ENCODE data around the gene HOXA13.
A peak's percentile ranks its signal among the peaks of the same experiment; 100 is the strongest.

The HOXA13 gene

DNA sequence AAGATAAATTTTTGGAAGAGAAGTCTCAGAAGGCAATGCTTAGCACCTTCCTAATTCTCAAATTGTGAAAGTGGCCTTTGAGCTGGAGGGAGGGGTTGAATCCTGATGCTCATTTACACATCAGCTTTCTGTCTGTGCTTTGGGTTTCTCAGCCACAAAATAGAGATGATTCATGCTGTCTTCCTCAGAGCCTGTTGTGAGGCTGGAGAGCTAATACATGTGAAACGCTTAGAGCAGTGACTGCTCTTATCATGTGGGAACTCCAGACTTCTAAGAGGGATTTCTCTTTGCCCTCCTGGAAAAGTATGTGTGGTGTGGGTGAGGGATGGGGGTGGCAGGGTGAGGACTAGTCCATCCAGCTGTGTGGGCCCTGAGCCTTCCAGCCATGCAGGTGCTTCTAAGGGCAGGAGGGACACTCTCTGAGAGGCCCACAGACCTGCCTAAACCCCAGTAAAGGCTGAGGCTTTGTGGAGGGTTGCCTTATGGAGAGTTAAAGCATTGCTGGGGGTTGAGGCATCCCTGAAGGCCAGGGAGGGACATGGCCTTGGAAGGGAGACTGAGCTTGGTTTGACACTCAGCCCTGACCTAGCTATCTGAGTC, 37.9 kb upstream of the HOXA13 start:
- DNase-seq (ENCODE audit: low read depth), result no peak

DNA sequence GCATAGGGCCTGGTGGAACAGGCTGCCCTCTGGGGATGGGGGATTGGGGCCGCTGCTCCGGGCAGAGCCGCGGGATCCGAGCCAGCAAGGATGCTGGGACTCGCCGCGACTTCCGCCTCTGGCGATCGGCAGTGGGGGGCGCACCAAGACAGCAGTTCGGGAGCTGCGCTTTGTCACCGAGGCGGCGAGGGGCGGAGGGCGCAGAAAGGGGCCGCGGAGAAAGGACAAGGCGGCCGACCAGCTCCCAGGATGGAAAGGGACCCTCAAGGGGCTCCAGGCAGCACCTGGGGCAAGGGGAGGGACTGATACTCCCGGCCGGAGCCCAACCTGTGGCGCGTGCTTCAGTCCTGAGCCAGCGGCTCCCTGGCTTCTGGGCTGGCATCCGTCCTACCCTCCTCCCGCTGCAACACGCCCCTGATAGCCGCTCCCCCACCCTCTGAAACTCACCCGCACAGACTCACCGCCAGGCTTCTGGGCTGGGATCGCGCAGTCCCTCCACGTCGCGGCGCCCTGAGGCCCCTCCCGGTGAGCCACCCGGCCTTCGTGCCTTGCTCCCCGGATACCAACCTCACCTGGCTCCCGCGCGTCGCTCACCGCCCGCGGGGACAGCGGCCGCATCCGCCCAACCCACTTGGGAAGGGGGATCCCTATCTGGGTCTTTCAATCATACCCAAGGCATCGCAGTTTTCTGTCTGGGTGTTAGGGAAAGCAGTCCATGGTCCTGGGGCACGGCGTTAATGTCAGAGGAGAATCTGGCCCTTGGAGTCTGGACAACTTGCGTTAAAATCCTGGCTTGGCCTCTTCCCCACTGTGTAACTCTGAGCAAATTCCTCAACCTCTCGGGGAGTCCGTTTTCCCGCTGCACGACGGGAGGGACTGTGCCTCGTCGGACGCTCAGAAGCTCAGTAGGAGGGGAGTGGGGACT, 35.8 kb upstream of the HOXA13 start:
- peak; percentile 7 for DNase-seq (ENCODE audit: low read depth)

DNA sequence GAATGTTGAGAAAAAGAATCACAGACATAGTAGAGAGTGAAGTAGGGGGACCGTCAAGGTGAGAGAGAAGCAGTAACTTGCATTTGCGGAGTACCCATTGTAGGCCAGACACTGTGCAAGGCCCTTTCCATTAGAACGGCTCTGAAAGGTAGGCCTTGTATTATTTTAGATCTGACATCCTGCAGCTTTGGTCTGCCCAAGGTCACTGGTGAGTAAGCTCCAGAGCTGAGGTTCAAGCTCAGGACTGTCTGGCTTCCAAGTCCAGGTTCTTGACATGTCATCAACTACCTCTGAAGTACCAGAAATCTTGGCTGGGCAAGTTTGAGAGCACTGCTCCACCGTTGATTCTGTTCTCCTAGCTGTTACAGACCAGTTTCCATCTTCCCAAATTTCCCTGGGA, 29.6 kb upstream of the HOXA13 start:
- DNase-seq (ENCODE audit: low read depth), result no peak

DNA sequence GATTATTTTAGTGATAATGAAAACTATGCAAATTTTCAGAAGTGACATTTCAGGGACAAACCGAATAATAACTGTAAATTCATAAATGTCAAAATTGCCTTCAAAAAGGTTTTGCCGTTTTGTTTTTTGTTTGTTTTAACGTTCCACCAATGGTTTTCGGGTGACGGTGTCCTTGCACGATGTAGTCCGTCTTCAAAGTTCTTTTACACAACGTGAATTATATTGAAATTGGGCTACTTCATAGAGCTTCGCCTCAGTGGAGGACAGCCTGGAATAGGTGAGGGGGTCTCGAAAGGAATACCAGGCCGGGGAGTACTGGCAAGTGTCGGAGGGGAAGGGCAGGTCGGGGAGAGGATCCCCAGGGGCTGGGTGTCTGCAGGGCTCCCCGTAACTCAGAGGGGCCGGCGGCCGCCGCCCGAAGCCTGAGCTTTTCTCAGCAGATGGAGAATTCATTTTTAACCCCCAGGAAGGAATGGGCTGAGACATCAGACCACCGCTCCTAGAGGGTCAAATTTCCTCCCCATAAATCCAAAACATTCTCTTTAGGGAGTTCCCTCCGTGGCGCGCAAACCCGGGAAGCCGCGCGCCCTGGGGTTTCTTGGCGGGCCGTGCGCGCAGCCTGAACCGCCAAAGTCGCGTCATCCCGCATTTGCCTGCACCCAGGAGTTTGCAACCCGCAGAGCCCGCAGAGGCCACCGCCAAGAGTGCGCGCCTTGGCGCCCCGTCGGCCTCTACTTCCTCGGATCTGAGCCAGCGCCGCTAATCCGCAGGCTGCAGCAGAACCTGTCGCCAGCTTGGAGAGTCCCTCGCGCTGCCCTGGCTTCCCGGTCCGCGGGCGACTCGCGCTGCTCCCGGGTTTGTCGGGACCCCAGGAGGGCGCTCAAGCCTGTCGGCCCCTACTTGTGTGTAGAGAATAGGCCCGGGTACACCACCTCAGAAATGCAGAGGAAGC, 25.4 kb upstream of the HOXA13 start:
- no peak for DNase-seq (ENCODE audit: low read depth)

GRCh38 chr7:27223941-27224575, 24.2 kb upstream of the HOXA13 start:
- DNase-seq (ENCODE audit: low read depth), result no peak

DNA sequence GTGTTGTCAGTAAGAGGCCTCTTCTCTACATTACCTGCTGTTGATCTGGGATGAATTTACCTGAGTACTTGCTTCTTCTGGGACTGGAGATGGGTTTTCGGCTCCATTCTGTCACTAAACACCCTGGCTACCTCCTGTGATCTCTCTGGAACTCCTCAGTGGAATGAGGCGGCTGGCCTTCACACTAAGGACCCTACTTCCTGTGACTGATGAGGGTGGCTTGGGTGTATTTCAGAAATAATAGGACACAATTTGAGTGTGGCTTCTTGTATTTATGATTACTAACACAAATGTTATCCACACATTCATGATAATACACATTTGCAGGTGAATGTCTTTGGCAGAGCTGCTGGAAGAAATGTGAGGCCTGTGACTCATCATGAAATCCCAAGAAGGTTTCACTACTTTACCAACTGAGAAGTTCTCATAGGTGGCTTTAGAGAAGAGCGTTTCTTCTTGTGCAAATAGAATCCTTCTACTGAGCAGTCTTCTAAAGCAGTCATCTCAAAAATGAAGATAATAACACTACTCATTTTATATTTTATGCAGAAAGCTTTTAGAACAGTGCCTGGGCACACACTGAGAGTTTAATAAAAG, 21.4 kb upstream of the HOXA13 start:
- DNase-seq (ENCODE audit: low read depth), result no peak

- no peak for DNase-seq (ENCODE audit: low read depth)
Observed at GRCh38 chr7:27220440-27220955, 20.6 kb upstream of the HOXA13 start.

DNA sequence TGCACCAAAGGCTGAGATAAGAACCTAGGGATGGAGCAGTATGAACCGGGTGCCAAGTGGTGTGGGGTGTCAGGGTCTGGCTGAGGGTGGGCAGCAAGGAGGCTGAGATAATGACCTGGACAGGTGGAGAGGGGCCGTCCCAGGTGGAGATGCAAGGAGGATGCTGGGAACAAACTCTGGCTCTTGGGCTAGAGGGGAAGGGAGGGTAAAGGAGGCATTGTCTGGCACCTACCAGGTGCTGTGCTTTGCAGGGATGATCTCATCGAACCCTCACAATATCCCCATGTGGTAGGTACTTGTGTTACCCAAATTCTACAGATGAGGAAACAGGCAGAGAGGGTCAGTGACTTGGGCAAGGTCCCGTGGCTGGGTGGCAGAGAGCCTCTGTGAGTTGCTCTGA, 19.9 kb upstream of the HOXA13 start:
- DNase-seq (ENCODE audit: low read depth), result no peak

GRCh38 chr7:27217951-27218350, 18.1 kb upstream of the HOXA13 start:
- DNase-seq (ENCODE audit: low read depth), result no peak

DNA sequence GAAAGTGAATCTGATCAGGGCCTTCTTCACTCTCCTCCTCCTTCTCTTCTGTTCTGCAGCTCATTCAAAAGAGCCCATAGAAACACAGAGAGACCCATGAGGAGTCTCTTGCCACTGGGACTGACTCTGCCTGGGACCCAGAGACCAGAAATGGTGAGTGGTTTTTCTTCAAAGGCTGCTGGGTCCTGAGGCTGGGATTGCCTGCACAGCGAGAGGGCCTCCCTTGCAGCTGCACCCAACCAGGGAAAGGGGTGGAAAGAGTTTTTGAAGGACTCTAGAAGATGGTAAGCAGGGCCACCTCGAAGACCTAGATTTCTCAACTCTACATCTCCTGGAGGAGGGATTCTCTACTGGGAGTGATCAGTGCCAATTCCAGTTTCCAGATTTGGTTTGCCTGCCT, 15.5 kb upstream of the HOXA13 start:
- no peak for DNase-seq (ENCODE audit: low read depth)

- DNase-seq (ENCODE audit: low read depth), result no peak
Observed at GRCh38 chr7:27214239-27214950, 14.5 kb upstream of the HOXA13 start.

- DNase-seq (ENCODE audit: low read depth), result no peak
Observed at GRCh38 chr7:27213433-27214238, 13.7 kb upstream of the HOXA13 start.

- no peak for DNase-seq (ENCODE audit: low read depth)
Observed at GRCh38 chr7:27212497-27213432, 12.9 kb upstream of the HOXA13 start.

GRCh38 chr7:27211764-27212204, 11.9 kb upstream of the HOXA13 start:
- no peak for DNase-seq (ENCODE audit: low read depth)

DNA sequence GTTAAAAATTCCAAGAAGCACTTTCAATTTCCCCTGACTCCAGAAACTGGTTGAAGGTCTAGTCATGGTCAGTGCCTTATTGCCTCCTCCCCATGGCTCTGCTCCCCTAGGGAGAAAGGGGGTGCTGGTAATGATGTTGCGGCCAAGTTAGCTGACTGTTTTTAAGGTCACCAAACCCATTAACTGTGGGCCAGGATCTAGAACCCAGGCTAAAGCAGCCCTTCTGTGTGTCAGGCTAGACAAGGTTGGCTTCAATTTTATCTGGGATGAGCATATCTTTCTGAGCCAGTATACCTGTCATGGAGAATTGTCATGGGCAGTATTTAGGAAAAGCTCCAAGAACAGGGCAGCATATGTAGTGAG, 11.2 kb upstream of the HOXA13 start:
- DNase-seq (ENCODE audit: low read depth), result no peak

- peak; percentile 11 for DNase-seq (ENCODE audit: low read depth)
Observed at GRCh38 chr7:27210441-27211083, 10.7 kb upstream of the HOXA13 start.

DNA sequence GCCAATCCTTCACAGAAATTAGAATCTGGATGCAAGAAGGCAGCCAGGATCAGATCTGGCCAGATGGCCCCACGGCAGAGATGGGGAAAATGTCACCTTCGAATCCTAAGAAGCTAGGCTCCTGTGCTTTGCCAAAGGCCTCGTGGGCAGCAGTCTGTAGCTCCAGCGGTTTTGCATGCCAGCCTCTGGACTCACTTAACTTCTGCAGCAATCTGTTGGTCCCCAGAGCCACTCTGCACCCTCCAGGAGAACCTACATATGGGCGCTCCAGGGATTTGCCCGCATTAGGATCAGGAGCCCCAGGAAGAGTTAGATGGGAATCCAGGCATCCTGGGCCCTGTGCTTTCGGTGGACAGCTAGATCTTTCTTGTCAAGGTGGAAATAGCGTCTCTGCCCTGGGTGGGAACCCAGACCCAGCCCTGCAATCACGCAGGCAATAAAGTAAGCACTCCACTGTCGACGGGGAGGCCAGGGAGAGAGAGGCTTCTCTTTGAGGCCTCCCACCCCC, 10.1 kb upstream of the HOXA13 start:
- DNase-seq (ENCODE audit: low read depth), result no peak

DNA sequence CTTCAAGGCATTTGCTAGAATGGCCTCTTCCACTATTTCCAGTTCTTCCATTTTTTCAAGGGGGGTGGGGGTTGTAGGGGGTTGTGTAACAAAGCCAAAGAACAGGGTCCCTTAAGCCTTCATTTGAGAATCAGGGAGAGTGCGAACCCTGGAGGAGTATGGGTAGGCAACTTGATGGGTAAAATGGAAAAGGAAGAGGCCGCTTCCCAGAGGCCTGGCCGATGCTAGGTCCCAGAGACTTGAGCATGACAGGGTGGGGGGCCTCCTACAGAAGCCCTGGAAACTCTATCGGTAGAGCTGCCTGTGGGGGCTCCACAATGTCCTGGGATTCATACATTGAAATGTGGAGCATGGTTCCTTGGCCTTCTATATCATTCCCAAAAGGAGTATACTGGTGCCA, 9.1 kb upstream of the HOXA13 start:
- DNase-seq (ENCODE audit: low read depth), result no peak
